Stimulated activated CD4-positive, alpha-beta T cell treated with anti-CD3 and anti-CD28 coated beads, Interleukin-4, amount 100 ng/mL, for 48 hours (primary cell): Measurements from ENCODE around the gene REL.
"Not testable (repeated sequence)": the region's sequence is repeated elsewhere in the genome, so short reads cannot be mapped to it uniquely, and the experiment has no call there.

Source experiments
- DNase-seq, 2 donors: peaks; one replicate each; pipeline ENCODE4 v3.0.0-alpha.2; 2020; ENCODE audit warnings: low read depth in 2 of 2

REL gene

GRCh38 chr2:60881047-60881932, at the start of gene REL:
REL (plus strand) TSS chr2:60881574; CDS start chr2:60881841, 267 bp downstream.
- DNase-seq: peak; percentile 84 to 92

GRCh38 chr2:60831921-60832320, 49.5 kb upstream of the REL start:
- no peak for DNase-seq

- DNase-seq: no peak
Observed at GRCh38 chr2:60832621-60833020, 48.8 kb upstream of the REL start.

- DNase-seq: no peak
Observed at GRCh38 chr2:60834270-60834717, 47.1 kb upstream of the REL start.

GRCh38 chr2:60836491-60836890, 44.9 kb upstream of the REL start:
- no peak for DNase-seq

- no peak for DNase-seq
Observed at GRCh38 chr2:60837123-60837522, 44.3 kb upstream of the REL start.

GRCh38 chr2:60838481-60838880, 42.9 kb upstream of the REL start:
- no peak for DNase-seq

GRCh38 chr2:60839126-60839813, 42.1 kb upstream of the REL start:
- no peak for DNase-seq

GRCh38 chr2:60840880-60841279, 40.5 kb upstream of the REL start:
- DNase-seq: no peak

- no peak for DNase-seq
Observed at GRCh38 chr2:60843006-60843405, 38.4 kb upstream of the REL start.

- no peak for DNase-seq
Observed at GRCh38 chr2:60844105-60844504, 37.3 kb upstream of the REL start.

GRCh38 chr2:60847854-60848253, 33.5 kb upstream of the REL start:
- DNase-seq: no peak

GRCh38 chr2:60849187-60849586, 32.2 kb upstream of the REL start:
- no peak for DNase-seq

GRCh38 chr2:60852282-60852860, 29.0 kb upstream of the REL start:
- DNase-seq: no peak

GRCh38 chr2:60853531-60853930, 27.8 kb upstream of the REL start:
- no peak for DNase-seq

GRCh38 chr2:60855989-60856669, 25.2 kb upstream of the REL start:
- no peak for DNase-seq

- DNase-seq: no peak
Observed at GRCh38 chr2:60857056-60857455, 24.3 kb upstream of the REL start.

- DNase-seq: no peak
Observed at GRCh38 chr2:60858897-60859311, 22.5 kb upstream of the REL start.

GRCh38 chr2:60861736-60862135, 19.6 kb upstream of the REL start:
- no peak for DNase-seq

GRCh38 chr2:60862642-60863041, 18.7 kb upstream of the REL start:
- DNase-seq: no peak

- DNase-seq: not testable (repeated sequence)
Observed at GRCh38 chr2:60865361-60865760, 16.0 kb upstream of the REL start.

- DNase-seq: no peak
Observed at GRCh38 chr2:60867007-60867406, 14.4 kb upstream of the REL start.
